Thoracic aorta (tissue), 2 donors: Measurements from ENCODE around the gene TGFB3. TPM values are rescaled to one million over a fixed set of nuclear protein-coding genes. Genes with fewer than 3 reads are reported as not detected.

Experiments
- ATAC-seq: fragments of 150-250 bp; one replicate; pipeline ENCODE4 v1.8.0; 2017; ENCODE audit warnings: low read depth; ENCODE audit not compliant: insufficient number of reproducible peaks, low FRiP score
- DNase-seq: peaks from one replicate; pipeline ENCODE4 v3.0.0-alpha.2; 2020; ENCODE audit warnings: low spot score
- H3K27ac ChIP-seq, 2 donors: fragments of 200-600 bp; sonication (generic); 1 replicate in 1 of 2; 2 replicates in 1 of 2; pipeline ENCODE4 v1.5.1; 2016; ENCODE audit warnings: mild to moderate bottlenecking in 2 of 2, moderate library complexity in 2 of 2
- H3K27me3 ChIP-seq: fragments of 200-600 bp; sonication (generic); replicated peaks from 2 replicates; pipeline ENCODE4 v1.6.0; 2016; ENCODE audit warnings: mild to moderate bottlenecking; ENCODE audit not compliant: insufficient read depth
- H3K36me3 ChIP-seq: fragments of 200-600 bp; sonication (generic); one replicate; pipeline ENCODE4 v1.5.1; 2016
- H3K4me1 ChIP-seq, 2 donors: fragments of 200-600 bp; sonication (generic); 1 replicate in 1 of 2; 2 replicates in 1 of 2; pipeline versions ENCODE4 v1.5.1 to v1.6.0; 2016; ENCODE audit warnings: low read depth in 2 of 2, mild to moderate bottlenecking in 1 of 2; ENCODE audit not compliant: control insufficient read depth in 1 of 2
- H3K4me3 ChIP-seq: fragments of 200-600 bp; sonication (generic); 2 replicates; pipeline ENCODE4 v1.5.1; 2016; ENCODE audit warnings: mild to moderate bottlenecking
- H3K9me3 ChIP-seq: fragments of 200-600 bp; sonication (generic); 2 replicates; pipeline ENCODE4 v1.5.1; 2016
- total RNA-seq, 2 donors: library from RNA; depleted of rRNA; stranded (reverse); fragments of >200 nt; gene quantifications; one replicate each; pipeline versions ENCODE4 v1.1.0 to v1.2.3, GENCODE V29; 2016
- TF ChIP-seq, protein P1 (sequence below): fragments of 200-600 bp; sonication (generic); IDR thresholded peaks from one replicate; pipeline ENCODE4 v1.5.1; 2019; ENCODE audit warnings: antibody characterized with exemption

The TGFB3 gene
- total RNA-seq, 2 donors from 2014 or later, result 46.4 to 67.1 TPM

DNA sequence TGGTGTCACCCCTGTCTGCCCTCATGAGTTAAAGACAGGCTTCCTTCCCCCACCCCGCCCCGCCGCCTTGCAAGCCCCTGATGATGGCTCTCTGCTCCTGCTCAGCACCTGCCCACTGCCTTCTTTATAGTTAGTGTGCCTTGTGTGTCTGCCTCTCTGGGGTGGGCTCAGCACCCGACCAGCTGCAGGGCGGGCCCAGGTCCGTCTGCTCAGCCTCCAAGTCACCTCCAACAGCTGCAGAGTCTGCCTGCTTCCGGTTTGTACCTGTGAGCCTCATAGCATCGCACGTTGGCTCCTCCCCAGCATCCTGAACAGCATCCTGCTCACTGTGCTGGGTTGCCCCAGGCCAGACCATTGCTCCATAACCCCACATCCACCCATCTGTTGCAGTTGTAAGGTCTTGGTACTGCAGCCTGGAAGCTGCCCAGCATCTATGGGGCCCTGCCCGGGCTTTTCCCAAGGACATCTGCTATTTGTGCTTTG is 3.5 kb downstream of the TGFB3 start:
- TF ChIP-seq, protein P1, sequence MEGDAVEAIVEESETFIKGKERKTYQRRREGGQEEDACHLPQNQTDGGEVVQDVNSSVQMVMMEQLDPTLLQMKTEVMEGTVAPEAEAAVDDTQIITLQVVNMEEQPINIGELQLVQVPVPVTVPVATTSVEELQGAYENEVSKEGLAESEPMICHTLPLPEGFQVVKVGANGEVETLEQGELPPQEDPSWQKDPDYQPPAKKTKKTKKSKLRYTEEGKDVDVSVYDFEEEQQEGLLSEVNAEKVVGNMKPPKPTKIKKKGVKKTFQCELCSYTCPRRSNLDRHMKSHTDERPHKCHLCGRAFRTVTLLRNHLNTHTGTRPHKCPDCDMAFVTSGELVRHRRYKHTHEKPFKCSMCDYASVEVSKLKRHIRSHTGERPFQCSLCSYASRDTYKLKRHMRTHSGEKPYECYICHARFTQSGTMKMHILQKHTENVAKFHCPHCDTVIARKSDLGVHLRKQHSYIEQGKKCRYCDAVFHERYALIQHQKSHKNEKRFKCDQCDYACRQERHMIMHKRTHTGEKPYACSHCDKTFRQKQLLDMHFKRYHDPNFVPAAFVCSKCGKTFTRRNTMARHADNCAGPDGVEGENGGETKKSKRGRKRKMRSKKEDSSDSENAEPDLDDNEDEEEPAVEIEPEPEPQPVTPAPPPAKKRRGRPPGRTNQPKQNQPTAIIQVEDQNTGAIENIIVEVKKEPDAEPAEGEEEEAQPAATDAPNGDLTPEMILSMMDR, result no peak
- Histone ChIP-seq H3K27me3 (no peaks in the 10 kb centered on the region), H3K36me3 (no peaks in the 10 kb centered on the region), H3K9me3 (no peaks in the 10 kb centered on the region), H3K4me1 (peaks cover 14 to 57% of the 10 kb centered on the region in 2 donors), H3K4me3 (peak overlapping the region; percentile 17), H3K27ac (peak overlapping the region in 1 of 2 donors; percentile 22)
- DNase-seq (no peak), ATAC-seq (no peak)

DNA sequence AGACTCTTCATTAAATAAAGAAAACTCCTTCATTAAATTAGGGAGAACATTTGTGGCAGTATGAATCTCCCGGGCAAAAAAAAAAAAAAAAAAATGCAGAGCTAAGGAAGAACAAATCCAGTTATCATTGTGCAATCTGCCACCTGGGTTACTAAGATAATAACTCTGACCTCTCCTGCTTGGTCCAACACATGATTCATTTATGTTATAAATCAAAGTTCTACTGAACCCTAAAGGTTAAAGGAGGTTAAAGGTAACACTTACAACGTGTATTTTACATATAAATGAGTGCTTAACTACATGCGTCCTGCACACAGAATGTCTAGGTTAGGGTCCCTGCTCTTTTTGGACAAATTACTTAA is 4.2 kb downstream of the TGFB3 start:
- Histone ChIP-seq H3K27me3 (no peaks in the 10 kb centered on the region), H3K9me3 (no peaks in the 10 kb centered on the region), H3K4me1 (peaks cover 12 to 52% of the 10 kb centered on the region in 2 donors), H3K27ac (no peak overlapping the region), H3K4me3 (peak overlapping the region; percentile 17), H3K36me3 (no peaks in the 10 kb centered on the region)
- DNase-seq (no peak), ATAC-seq (no peak)
- TF ChIP-seq, protein P1, result no peak

DNA sequence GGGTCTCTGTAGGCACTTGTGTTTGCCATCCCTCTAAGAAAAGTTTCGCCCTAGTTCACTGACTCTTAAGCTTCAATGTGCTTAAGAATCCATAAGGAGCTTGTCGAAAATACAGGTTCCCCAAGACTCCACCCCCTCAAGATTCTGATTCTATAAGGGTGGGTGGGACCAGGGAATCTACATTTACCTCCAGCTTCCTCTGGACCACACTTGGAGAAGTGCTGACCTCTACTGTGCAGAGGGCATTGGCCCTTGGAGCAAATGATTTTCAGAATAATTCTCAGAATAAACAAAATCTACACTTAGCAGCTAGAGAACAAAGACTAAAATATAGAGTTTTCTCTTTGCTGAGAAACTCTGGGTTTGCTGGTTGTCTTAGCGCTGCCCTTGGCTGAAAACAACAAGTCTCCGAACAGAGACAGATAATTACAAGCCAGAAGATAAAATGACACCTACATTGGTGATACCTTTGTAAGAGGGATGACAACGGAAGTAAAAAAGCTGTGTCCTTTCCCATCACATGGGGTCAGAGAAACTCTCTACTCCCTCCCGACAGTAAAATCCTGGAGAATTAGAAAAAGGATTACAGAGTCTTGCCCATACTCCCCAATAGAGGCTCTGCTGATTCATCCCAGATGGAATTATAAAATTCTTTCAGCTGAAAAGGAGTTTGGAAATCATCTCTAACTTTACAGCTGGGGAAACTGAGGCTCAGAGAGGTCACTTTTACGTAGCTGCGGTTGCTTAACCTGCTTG is 4.8 kb downstream of the TGFB3 start:
- DNase-seq, result no peak
- no peak overlapping the region for H3K27ac ChIP-seq

DNA sequence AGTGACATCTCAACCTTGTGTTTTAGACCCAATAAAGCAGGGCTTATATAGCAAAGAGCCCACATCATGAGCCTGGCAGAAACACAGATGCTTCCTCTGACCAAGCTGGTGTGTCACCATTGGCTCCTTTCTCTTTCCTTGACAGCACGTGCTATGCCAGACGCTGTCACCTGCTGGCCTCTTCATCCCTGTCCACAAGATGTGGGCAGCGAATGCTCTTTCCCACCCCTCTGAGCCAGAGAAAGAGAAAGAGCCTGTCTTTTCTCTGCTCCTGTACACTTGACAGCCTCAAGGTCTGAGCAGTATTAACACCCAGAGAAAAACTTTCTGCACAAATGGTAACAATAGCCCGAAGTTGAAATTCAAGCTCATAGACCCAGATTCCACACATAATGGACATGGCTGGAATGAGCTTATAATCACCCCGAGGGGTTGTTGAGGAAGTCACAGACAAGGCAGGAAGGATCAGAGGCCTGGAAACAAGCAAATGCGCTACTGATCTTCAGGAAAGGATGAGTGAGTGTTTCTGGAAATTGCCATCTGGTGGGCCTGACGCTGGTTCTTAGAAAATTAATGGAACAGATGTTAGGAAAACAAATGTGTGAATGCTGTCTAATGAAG is 8.9 kb downstream of the TGFB3 start:
- ATAC-seq, result no peak
- TF ChIP-seq, protein P1, result no peak
- no peak for DNase-seq
- no peaks in the 10 kb centered on the region for H3K27me3 ChIP-seq
- no peaks in the 10 kb centered on the region for H3K9me3 ChIP-seq
- H3K4me1 ChIP-seq, result peaks cover under 1 to 43% of the 10 kb centered on the region in 2 donors
- H3K4me3 ChIP-seq, result no peak overlapping the region
- no peak overlapping the region for H3K27ac ChIP-seq
- peaks cover 5% of the 10 kb centered on the region for H3K36me3 ChIP-seq

More for the DNA sequence above, 4.8 kb downstream of the TGFB3 start:
- no peak for ATAC-seq
- Histone ChIP-seq H3K27me3 (no peaks in the 10 kb centered on the region), H3K9me3 (no peaks in the 10 kb centered on the region), H3K4me1 (peaks cover 12 to 52% of the 10 kb centered on the region in 2 donors), H3K36me3 (no peaks in the 10 kb centered on the region), H3K4me3 (no peak overlapping the region)
- TF ChIP-seq, protein P1, result no peak

DNA sequence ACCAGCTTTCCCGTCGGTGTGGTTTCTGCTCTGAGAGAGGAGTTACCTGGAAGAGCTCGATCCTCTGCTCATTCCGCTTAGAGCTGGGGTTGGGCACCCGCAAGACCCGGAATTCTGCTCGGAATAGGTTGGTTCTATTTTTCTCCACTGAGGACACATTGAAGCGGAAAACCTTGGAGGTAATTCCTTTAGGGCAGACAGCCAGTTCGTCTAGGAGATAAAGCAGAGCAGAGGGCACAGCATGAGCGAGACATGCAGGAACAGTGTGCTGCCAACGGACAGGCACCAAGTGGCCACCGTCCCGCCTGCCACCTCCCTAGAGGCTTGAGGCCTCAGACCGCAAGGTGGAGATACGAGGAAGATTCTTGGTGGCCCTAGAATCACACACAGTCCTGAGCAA is 10.3 kb downstream of the TGFB3 start:
- no peak overlapping the region for H3K4me3 ChIP-seq
- no peak for ATAC-seq

More for the DNA sequence above, 10.3 kb downstream of the TGFB3 start:
- TF ChIP-seq, protein P1, result no peak
- peaks cover 8% of the 10 kb centered on the region for H3K36me3 ChIP-seq
- no peak overlapping the region for H3K27ac ChIP-seq
- H3K9me3 ChIP-seq, result no peaks in the 10 kb centered on the region
- no peak for DNase-seq
- H3K27me3 ChIP-seq, result no peaks in the 10 kb centered on the region
- peaks cover 0 to 31% of the 10 kb centered on the region in 2 donors for H3K4me1 ChIP-seq
